ENCODE results near the gene VPS41.

Gene VPS41

GRCh38 chr7:38681882-38682281 lies 227.1 kb downstream of the VPS41 start:
- no peak for DNase-seq
- no CpG with 5 or more reads among the region's 1 CpG for WGBS (ENCODE audit: extremely low coverage, insufficient coverage, low lambda C conversion rate)
- Histone ChIP-seq H3K4me1 (ENCODE audit: control insufficient read depth, low read depth, low read length) (peaks cover 2% of the 10 kb centered on the region), H3K36me3 (ENCODE audit: control insufficient read depth, insufficient read depth, low read length) (no peaks in the 10 kb centered on the region), H3K4me3 (ENCODE audit: low read length) (no peak overlapping the region), H2BK15ac (replicated peaks; ENCODE audit: low read depth) (no peak overlapping the region), H3K27ac (ENCODE audit: low read depth, low read length) (no peak overlapping the region), H3K23ac (ENCODE audit: low read length) (no peak overlapping the region), H4K8ac (ENCODE audit: low read depth, low read length) (no peak overlapping the region), H4K5ac (ENCODE audit: low read length) (no peak overlapping the region), H3K79me1 (ENCODE audit: low read length) (no peaks in the 10 kb centered on the region), H3K4me2 (ENCODE audit: low read length) (no peak overlapping the region), H3K27me3 (ENCODE audit: insufficient read depth, low read length, poor library complexity) (no peaks in the 10 kb centered on the region), H3K56ac (ENCODE audit: low read length) (no peak overlapping the region), H3K18ac (ENCODE audit: low read length) (no peak overlapping the region), H2BK120ac (ENCODE audit: low read depth, low read length) (no peak overlapping the region), H3K4ac (ENCODE audit: low read depth, low read length) (no peak overlapping the region), H3K79me2 (ENCODE audit: control insufficient read depth, insufficient read depth, low read length) (no peaks in the 10 kb centered on the region), H3K9ac (ENCODE audit: low read length) (no peak overlapping the region), H2BK5ac (ENCODE audit: low read length) (no peak overlapping the region), H2AK5ac (ENCODE audit: low read length) (no peak overlapping the region)

- Histone ChIP-seq H3K23ac (ENCODE audit: low read length) (no peak overlapping the region), H3K18ac (ENCODE audit: low read length) (no peak overlapping the region), H3K4me2 (ENCODE audit: low read length) (no peak overlapping the region), H3K9ac (ENCODE audit: low read length) (no peak overlapping the region), H3K4ac (ENCODE audit: low read depth, low read length) (no peak overlapping the region), H3K4me1 (ENCODE audit: control insufficient read depth, low read depth, low read length) (peaks cover 2% of the 10 kb centered on the region), H2BK5ac (ENCODE audit: low read length) (no peak overlapping the region), H2AK5ac (ENCODE audit: low read length) (no peak overlapping the region), H2BK15ac (replicated peaks; ENCODE audit: low read depth) (no peak overlapping the region), H2BK120ac (ENCODE audit: low read depth, low read length) (no peak overlapping the region), H3K56ac (ENCODE audit: low read length) (no peak overlapping the region), H3K36me3 (ENCODE audit: control insufficient read depth, insufficient read depth, low read length) (no peaks in the 10 kb centered on the region), H3K27ac (ENCODE audit: low read depth, low read length) (no peak overlapping the region), H3K4me3 (ENCODE audit: low read length) (no peak overlapping the region), H3K79me2 (ENCODE audit: control insufficient read depth, insufficient read depth, low read length) (no peaks in the 10 kb centered on the region), H4K5ac (ENCODE audit: low read length) (no peak overlapping the region), H3K27me3 (ENCODE audit: insufficient read depth, low read length, poor library complexity) (no peaks in the 10 kb centered on the region), H4K8ac (ENCODE audit: low read depth, low read length) (no peak overlapping the region), H3K79me1 (ENCODE audit: low read length) (no peaks in the 10 kb centered on the region)
- DNase-seq = no peak
- no CpG with 5 or more reads among the region's 3 CpGs for WGBS (ENCODE audit: extremely low coverage, insufficient coverage, low lambda C conversion rate)
Measured at GRCh38 chr7:38679419-38679818, 229.6 kb downstream of the VPS41 start.

GRCh38 chr7:38678698-38679054 lies 230.3 kb downstream of the VPS41 start:
- Histone ChIP-seq H3K27ac (ENCODE audit: low read depth, low read length) (no peak overlapping the region), H3K4ac (ENCODE audit: low read depth, low read length) (no peak overlapping the region), H3K9ac (ENCODE audit: low read length) (no peak overlapping the region), H2BK5ac (ENCODE audit: low read length) (no peak overlapping the region), H3K79me2 (ENCODE audit: control insufficient read depth, insufficient read depth, low read length) (no peaks in the 10 kb centered on the region), H4K8ac (ENCODE audit: low read depth, low read length) (no peak overlapping the region), H3K79me1 (ENCODE audit: low read length) (no peaks in the 10 kb centered on the region), H2BK15ac (replicated peaks; ENCODE audit: low read depth) (no peak overlapping the region), H3K4me3 (ENCODE audit: low read length) (no peak overlapping the region), H3K23ac (ENCODE audit: low read length) (no peak overlapping the region), H3K4me1 (ENCODE audit: control insufficient read depth, low read depth, low read length) (peaks cover 2% of the 10 kb centered on the region), H4K5ac (ENCODE audit: low read length) (no peak overlapping the region), H3K4me2 (ENCODE audit: low read length) (no peak overlapping the region), H2BK120ac (ENCODE audit: low read depth, low read length) (no peak overlapping the region), H3K18ac (ENCODE audit: low read length) (no peak overlapping the region), H3K36me3 (ENCODE audit: control insufficient read depth, insufficient read depth, low read length) (no peaks in the 10 kb centered on the region), H2AK5ac (ENCODE audit: low read length) (no peak overlapping the region), H3K27me3 (ENCODE audit: insufficient read depth, low read length, poor library complexity) (no peaks in the 10 kb centered on the region), H3K56ac (ENCODE audit: low read length) (no peak overlapping the region)
- DNase-seq = no peak
- WGBS (ENCODE audit: extremely low coverage, insufficient coverage, low lambda C conversion rate) = no CpG with 5 or more reads among the region's 1 CpG

- Histone ChIP-seq H3K4ac (ENCODE audit: low read depth, low read length) (no peak overlapping the region), H4K8ac (ENCODE audit: low read depth, low read length) (no peak overlapping the region), H3K4me3 (ENCODE audit: low read length) (no peak overlapping the region), H3K23ac (ENCODE audit: low read length) (no peak overlapping the region), H3K79me2 (ENCODE audit: control insufficient read depth, insufficient read depth, low read length) (no peaks in the 10 kb centered on the region), H3K27me3 (ENCODE audit: insufficient read depth, low read length, poor library complexity) (no peaks in the 10 kb centered on the region), H3K36me3 (ENCODE audit: control insufficient read depth, insufficient read depth, low read length) (no peaks in the 10 kb centered on the region), H3K4me1 (ENCODE audit: control insufficient read depth, low read depth, low read length) (peaks cover 2% of the 10 kb centered on the region), H3K79me1 (ENCODE audit: low read length) (no peaks in the 10 kb centered on the region), H3K56ac (ENCODE audit: low read length) (no peak overlapping the region), H4K5ac (ENCODE audit: low read length) (no peak overlapping the region), H3K4me2 (ENCODE audit: low read length) (no peak overlapping the region), H3K27ac (ENCODE audit: low read depth, low read length) (no peak overlapping the region), H3K18ac (ENCODE audit: low read length) (no peak overlapping the region), H2BK15ac (replicated peaks; ENCODE audit: low read depth) (no peak overlapping the region), H2BK5ac (ENCODE audit: low read length) (no peak overlapping the region), H3K9ac (ENCODE audit: low read length) (no peak overlapping the region), H2BK120ac (ENCODE audit: low read depth, low read length) (no peak overlapping the region), H2AK5ac (ENCODE audit: low read length) (no peak overlapping the region)
- WGBS (ENCODE audit: extremely low coverage, insufficient coverage, low lambda C conversion rate) = no CpG with 5 or more reads among the region's 5 CpGs
- no peak for DNase-seq
Measured at GRCh38 chr7:38677981-38678697, 230.9 kb downstream of the VPS41 start.

GRCh38 chr7:38675494-38676106 lies 233.4 kb downstream of the VPS41 start:
- no peak overlapping the region for H2BK5ac ChIP-seq (ENCODE audit: low read length)
- no peak overlapping the region for H3K4me2 ChIP-seq (ENCODE audit: low read length)
- no peak overlapping the region for H3K27ac ChIP-seq (ENCODE audit: low read depth, low read length)
- no peak overlapping the region for H2AK5ac ChIP-seq (ENCODE audit: low read length)
- H3K79me2 ChIP-seq (ENCODE audit: control insufficient read depth, insufficient read depth, low read length) = no peaks in the 10 kb centered on the region
- no peak overlapping the region for H4K5ac ChIP-seq (ENCODE audit: low read length)
- H3K18ac ChIP-seq (ENCODE audit: low read length) = no peak overlapping the region
- H3K4me1 ChIP-seq (ENCODE audit: control insufficient read depth, low read depth, low read length) = no peaks in the 10 kb centered on the region
- no peak overlapping the region for H3K4ac ChIP-seq (ENCODE audit: low read depth, low read length)
- DNase-seq = peak; percentile 45
- no peaks in the 10 kb centered on the region for H3K79me1 ChIP-seq (ENCODE audit: low read length)
- H3K56ac ChIP-seq (ENCODE audit: low read length) = no peak overlapping the region
- no peaks in the 10 kb centered on the region for H3K27me3 ChIP-seq (ENCODE audit: insufficient read depth, low read length, poor library complexity)
- H3K36me3 ChIP-seq (ENCODE audit: control insufficient read depth, insufficient read depth, low read length) = no peaks in the 10 kb centered on the region
- no peak overlapping the region for H3K4me3 ChIP-seq (ENCODE audit: low read length)
- no peak overlapping the region for H3K9ac ChIP-seq (ENCODE audit: low read length)
- H3K23ac ChIP-seq (ENCODE audit: low read length) = no peak overlapping the region
- H4K8ac ChIP-seq (ENCODE audit: low read depth, low read length) = no peak overlapping the region
- WGBS (ENCODE audit: extremely low coverage, insufficient coverage, low lambda C conversion rate) = no CpG with 5 or more reads among the region's 8 CpGs
- H2BK120ac ChIP-seq (ENCODE audit: low read depth, low read length) = no peak overlapping the region
- no peak overlapping the region for H2BK15ac ChIP-seq (replicated peaks; ENCODE audit: low read depth)

GRCh38 chr7:38674513-38674912 lies 234.5 kb downstream of the VPS41 start:
- Histone ChIP-seq H3K27ac (ENCODE audit: low read depth, low read length) (no peak overlapping the region), H3K18ac (ENCODE audit: low read length) (no peak overlapping the region), H2AK5ac (ENCODE audit: low read length) (no peak overlapping the region), H3K4me2 (ENCODE audit: low read length) (no peak overlapping the region), H3K23ac (ENCODE audit: low read length) (no peak overlapping the region), H2BK15ac (replicated peaks; ENCODE audit: low read depth) (no peak overlapping the region), H3K4ac (ENCODE audit: low read depth, low read length) (no peak overlapping the region), H3K9ac (ENCODE audit: low read length) (no peak overlapping the region), H3K27me3 (ENCODE audit: insufficient read depth, low read length, poor library complexity) (no peaks in the 10 kb centered on the region), H3K4me1 (ENCODE audit: control insufficient read depth, low read depth, low read length) (no peaks in the 10 kb centered on the region), H3K56ac (ENCODE audit: low read length) (no peak overlapping the region), H4K5ac (ENCODE audit: low read length) (no peak overlapping the region), H4K8ac (ENCODE audit: low read depth, low read length) (no peak overlapping the region), H2BK120ac (ENCODE audit: low read depth, low read length) (no peak overlapping the region), H3K79me2 (ENCODE audit: control insufficient read depth, insufficient read depth, low read length) (no peaks in the 10 kb centered on the region), H3K79me1 (ENCODE audit: low read length) (no peaks in the 10 kb centered on the region), H2BK5ac (ENCODE audit: low read length) (no peak overlapping the region), H3K36me3 (ENCODE audit: control insufficient read depth, insufficient read depth, low read length) (no peaks in the 10 kb centered on the region), H3K4me3 (ENCODE audit: low read length) (no peak overlapping the region)
- no peak for DNase-seq
- no CpG with 5 or more reads among the region's 1 CpG for WGBS (ENCODE audit: extremely low coverage, insufficient coverage, low lambda C conversion rate)

Measured in mesendoderm (in vitro differentiated cells).